GM19025 (cell line): ENCODE measurements around the gene ABCC4.
"Not testable (repeated sequence)": the region's sequence is repeated elsewhere in the genome, so short reads cannot be mapped to it uniquely, and the experiment has no call there.

Source experiments
- ATAC-seq: cut with Tn5 transposase; IDR thresholded peaks from one replicate; pipeline ENCODE4 v1.9.1; 2021; ENCODE audit warnings: mild to moderate bottlenecking, low read depth, moderate library complexity; ENCODE audit not compliant: unreplicated experiment

Gene ABCC4

DNA sequence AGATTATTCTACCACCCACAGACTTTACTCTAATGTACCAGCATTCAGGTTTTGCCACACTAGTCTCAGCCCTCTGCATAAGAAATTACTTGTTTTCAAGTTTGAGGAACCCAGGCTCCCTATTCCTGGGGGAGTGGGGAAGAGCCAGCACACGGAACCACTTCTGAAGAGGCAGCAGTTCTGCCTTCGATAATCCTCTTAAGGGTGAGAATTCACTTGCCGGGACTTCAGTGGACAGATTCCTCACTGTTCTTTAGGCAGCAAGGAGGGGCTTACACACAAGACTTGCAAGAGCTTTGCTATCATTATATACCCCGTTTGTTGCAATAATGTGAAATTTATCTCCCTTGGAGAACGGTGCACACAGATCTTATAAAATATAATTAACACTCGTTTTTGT is 133.1 kb downstream of the ABCC4 start:
- no peak for ATAC-seq

DNA sequence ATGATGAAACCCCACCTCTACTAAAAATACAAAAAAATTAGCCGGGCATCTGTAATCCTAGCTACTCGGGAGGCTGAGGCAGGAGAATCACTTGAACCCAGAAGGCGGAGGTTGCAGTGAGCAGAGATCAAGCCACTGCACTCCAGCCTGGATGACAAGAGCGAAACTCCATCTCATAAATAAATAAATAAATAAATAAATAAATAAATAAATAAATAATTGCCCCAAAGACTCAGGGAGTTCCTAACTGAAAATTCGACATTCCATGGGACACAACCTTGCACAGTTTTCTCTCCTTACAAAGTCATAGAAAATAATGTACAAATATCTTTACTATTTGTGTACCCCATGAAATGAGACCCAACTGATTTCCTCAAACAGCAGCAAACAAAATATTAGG is 134.2 kb downstream of the ABCC4 start:
- ATAC-seq: not testable (repeated sequence)

DNA sequence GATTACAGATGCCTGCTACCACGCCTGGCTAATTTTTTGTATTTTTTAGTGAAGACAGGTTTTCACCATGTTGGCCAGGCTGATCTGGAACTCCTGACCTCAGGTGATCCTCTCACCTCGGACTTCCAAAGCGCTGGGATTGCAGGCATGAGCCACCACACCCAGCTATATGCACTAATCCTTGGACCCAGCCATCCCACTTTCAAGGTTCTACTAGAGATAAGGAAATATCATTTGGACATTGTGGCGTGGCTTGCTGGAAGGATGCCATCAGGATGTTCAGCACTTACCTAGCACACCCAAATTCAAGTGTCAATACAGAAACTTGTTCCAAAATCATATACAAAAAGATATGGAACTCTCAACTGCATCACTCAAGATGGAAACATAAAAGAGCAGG is 136.4 kb downstream of the ABCC4 start:
- no peak for ATAC-seq

DNA sequence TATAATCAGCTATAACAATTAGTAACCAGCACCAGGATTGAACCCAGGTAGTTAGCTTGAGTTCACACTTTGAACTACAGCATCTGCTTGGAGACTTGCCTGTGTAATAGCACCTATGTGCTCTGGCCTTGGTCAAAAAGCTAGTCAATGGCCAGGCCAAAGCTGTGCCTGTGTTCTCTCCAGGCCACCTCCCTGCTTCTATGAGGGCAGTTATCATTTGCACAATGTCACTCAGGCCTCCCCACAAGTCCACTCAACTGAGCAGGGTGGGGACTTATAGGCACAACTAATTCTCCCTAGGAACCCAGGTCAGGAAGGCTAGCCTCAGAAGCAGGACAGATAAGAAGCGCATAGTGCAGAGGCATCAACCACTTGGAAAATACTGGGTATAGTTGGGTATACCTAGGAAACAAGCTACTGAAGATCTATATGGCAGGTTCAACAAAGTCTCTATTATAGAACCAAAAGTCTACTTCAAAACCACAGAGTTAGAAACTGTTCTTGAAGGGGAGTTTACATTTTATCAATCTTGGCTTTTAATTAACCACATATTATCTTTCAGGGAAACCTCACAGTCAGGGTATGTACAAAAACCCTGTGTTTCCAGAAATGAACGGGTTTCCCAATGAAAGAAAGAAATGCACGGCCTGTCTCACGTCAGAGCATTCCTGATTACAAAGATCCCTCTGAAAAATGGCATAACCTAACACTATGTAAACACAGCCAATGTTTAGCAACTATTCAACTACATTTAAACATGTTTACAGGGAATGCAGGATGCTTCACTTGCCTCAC is 140.9 kb downstream of the ABCC4 start:
- no peak for ATAC-seq

DNA sequence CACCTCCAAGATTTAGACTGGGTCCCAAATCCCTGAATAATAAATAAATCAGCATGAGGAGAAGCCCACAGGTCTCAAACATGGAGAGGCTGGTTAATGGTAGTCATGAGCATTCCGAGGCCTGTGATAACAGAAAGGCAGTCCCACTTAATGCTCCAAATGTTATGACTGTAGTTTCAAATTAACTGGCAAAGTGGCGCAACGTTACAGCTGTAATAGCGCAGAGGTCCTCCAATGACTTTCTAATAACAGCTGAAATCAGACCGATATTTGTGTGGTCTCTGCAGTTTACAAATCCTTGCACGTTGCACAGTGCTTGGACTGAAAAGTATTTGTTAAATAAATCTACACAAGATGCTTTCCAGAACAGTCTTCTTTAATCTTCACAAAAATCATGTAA is 141.8 kb downstream of the ABCC4 start:
- no peak for ATAC-seq

DNA sequence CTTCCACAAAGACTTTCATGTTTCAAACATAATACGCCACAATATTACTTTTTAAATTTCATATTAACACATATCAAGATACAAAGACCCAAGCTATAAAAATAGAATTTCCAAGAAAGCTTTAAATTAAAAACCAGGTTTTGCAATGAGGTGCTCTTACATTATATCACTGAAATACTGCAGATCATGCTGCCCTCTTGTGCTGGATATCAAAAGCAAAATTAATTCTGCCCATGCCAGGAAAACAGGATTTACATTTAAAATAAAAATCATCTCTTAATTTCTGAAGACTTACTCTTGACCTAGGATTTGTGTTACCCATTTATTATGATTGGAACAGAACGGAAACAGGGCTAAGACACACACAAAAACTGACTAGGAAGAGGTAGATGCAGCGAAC is 145.0 kb downstream of the ABCC4 start:
- no peak for ATAC-seq

DNA sequence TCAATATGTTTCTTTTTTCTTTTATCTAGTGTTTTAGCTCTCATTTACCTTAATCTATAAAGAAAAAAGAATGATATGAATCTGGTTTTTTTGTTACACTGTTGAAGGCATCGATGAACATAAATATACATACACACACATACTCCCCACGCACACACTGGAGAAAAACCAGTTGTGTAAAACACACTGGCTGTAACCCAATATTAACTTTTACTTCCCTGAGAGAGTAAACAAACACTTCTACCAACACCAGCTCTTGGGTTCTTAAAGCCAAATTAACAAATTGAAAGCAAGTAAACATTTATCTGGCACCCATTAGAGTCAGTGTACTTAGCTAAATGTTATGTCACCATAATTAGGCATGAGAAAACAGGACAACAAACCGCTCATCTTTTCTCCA is 145.7 kb downstream of the ABCC4 start:
- no peak for ATAC-seq

DNA sequence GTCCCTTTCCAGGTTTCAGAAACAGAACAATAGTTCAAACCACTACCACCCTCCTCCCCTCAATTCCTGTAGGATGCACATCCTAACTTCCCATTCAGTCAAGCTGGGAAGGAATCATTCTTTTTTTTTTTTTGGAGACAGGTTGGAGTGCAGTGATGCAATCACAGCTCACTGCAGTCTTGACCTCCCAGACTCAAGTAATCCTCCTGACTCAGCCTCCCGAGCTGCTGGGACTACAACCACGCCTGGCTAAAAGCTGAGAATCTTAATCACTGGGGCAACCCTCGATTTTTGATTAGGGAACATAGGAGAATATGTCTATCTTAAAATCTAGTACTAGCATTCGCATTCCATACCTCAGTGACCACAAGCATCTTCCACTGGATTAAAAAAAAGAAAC is 146.2 kb downstream of the ABCC4 start:
- no peak for ATAC-seq

DNA sequence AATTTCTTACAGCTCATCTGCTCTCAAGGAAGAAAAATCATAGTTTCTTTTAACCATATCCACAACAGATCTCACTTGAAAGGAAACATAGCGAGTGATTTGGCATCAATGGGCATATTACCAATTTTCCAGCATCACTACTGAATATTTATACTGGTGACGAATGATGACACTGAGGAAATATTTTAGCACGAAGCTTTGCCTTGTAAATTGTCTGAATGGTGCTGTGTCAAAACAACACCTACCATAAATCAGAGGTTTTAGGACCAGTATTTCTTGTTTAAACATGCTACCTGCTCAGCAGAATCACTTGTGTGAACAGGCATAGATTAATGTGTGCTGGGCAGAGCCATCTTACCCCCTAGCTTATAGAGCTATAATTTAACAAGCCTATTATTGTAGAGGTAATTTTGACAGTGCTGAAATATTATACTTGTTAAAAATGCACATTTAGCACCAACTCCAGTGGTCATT is 146.8 kb downstream of the ABCC4 start:
- no peak for ATAC-seq

DNA sequence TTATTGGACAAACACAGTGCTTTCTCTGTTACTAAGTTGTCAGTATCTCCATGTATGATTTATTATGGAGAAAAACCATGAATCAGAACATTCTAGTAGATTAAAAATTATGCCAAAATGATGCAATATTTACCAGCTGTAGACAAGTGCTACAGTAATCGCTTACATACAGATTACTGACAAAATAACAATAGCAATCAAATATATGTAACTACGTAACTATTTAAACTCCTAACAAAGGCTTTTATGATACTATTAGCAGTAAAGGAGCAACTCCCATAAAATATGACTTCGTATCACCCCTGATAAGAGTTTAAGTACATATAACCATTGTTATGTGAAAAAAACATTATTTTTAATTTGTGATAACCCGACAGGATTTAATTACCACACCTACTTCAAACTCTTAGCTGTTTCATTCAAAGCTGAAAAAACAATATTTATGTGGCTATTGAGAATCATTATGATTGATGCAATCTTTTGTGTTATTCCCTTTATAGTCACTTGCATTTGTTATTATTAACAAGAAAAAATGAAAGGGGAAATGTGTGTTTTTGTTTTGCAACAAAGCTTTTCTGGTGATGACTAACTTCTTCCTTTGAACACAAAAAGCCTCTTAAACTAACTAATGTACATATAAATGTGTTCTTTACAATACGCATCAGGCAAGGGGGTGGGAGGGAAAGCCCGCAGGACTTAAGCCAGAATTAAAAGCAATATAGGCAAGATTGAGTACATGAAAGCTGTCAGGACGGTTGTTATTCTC is 147.4 kb downstream of the ABCC4 start:
- no peak for ATAC-seq

DNA sequence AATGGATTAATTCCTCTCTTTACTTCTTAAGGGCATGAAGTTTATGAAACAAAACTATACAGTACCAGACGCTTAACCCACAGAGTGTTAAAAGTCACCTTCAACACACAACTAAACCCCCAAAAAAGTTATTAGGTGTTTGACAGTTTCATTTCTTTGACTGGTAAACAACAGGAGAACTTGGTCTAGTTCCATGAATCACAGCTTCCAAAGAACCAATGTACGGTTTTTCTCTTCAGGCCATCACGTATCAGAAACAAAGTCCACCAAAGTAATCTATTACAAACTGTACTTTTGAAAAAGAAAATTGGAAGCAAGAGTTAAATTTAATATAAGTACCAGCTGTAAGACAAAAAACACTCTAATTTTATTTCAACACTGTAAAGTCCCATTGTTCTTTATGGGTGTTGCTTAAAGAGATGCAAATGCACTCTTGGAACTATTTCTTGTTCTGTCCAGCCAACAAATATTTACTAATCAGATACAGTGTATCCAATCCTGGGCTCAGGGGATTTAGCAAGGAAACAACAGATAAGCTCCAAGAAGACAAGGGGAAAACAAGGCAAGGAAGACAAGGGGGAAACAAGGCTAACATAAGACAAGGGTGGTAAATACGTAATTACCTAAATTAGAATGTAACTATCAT is 149.2 kb downstream of the ABCC4 start:
- no peak for ATAC-seq

DNA sequence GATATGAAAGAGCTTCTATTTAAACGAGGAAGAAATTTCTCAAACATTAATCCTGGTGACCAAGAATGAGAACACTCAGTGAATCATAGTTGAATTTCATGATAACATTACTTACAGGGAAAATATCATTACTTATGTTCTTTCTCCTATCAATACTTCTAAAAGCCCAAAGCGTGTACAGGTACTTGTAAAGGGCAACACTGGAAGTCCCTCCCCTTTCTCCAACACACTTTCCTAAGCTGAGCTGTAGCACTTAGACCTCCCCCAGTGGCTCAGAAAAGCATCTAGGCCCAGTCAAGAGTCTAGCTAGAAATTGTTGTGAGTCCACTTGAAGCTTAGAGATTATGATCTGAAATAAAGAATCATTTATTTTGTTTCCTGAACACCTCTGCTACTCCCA is 150.7 kb downstream of the ABCC4 start:
- no peak for ATAC-seq

DNA sequence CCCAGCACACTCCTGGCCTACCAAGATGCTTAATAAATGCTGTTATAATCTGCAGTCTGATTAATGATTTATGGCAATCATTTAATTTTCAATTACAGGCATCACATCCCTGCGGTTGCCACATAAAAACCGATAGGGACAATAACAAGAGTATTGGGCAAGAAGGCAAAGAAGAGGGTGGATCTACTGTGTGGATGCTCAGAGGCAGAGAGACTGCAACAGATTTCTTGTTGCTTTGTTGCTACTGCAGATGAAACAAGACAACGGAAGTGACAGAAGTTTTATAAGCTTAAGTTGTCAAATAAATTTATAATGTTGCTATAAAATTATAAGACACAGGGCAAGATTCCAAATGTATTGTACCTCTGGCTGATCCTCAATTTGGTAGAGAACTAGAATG is 154.8 kb downstream of the ABCC4 start:
- ATAC-seq: no peak

DNA sequence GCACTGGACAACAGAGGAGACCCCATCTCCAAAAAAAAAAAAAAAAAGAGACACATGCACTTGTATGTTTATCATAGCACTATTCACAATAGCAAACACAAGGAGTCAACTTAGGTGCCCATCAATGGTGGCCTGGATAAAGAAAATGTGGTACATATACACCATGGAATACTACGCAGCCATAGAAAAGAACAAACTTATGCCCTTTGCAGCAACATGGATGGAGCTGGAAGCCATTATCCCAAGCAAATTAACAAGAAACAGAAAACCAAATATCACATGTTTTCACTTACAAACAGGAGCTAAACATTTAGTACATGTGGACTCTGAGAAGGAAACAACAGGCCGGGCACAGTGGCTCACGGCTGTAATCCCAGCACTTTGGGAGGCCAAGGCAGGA is 155.7 kb downstream of the ABCC4 start:
- ATAC-seq: no peak

DNA sequence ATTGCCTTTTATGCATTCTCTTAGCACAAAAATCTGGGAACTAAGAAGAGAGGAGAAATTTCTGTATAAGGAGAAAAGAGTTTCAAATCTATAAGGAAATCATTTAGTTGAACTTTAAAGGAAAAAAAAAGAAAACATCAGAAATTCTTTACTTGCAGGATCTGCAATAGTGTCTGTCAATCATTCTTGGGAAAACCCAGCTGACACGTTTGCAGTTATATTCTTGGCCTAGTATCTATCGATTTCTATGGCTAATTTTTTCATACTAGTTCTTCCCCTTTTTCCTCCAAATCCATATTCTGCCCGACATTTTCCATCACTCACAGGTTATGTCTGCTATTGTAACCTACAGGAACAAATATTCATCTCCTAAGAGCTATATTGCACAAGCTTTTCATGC is 160.7 kb downstream of the ABCC4 start:
- no peak for ATAC-seq

DNA sequence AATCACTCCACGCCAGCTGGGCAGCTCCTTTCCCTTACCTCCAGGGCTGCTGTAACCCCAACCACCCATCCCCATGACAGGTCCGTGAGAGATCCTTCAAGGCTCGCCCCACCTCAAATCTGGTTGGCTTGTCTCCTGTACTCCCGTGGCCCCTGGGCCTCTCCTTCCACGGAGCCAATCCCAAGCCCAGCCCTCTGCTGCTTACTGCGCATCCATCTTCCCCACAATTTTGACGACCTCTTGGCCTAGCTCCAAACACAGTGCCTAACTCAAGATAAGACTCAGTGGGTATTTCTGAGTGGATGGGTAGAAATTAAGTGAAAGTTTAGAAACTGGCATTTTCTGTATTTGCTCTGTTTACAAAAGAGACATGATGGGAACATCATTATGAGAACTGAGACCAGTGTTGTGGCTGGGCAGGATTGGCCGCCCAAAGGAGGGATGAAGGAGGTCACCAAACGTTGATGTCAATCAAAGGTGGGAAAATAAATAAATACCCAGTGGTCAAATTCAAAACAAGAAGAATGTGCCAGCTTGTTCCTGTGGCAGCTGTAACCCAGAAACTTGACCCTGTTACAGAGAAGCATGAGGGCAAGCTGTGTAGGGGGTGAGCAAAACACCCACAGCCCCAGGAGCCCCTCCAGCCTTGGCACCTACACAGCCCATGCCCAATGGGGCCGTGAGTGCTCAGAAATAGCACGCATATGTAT is 162.2 kb downstream of the ABCC4 start:
- ATAC-seq: no peak

DNA sequence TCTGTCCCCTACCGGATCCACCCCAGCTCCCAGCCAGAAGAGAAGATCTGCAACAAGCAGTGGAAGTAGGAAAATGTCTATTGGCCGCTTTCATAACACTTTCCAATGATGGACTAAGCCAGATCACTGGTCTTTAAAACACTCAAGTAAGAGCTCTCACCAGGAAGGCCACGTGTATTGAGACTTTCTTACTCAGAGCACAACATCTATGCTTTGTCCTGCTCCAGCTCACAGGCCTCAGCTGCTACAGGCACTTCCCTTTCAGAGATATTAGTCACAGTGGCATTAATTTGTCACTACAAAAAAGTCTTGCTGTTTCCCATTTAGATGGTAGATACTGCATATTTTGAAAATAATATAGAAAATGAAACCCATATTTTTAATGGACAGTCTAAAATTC is 164.2 kb downstream of the ABCC4 start:
- peak; percentile 77 for ATAC-seq

DNA sequence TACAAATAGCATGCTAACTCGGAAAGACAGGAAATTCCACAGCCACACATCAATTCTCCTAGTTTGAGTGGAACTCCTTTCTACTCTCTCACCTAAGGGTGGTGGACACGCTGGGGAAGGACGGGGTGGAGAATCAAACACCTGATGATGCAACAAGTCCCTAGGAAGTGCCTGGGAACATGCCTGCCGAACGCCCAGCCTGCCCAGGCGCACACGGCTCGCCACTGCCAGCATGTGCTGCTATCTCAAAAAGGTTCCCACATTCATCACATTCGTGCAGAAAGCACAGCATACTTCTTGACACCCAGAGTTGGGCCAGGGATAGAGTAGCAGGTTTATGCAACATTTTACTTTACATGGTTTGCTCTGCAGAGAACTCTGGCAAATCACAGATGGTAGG is 164.6 kb downstream of the ABCC4 start:
- ATAC-seq: no peak

DNA sequence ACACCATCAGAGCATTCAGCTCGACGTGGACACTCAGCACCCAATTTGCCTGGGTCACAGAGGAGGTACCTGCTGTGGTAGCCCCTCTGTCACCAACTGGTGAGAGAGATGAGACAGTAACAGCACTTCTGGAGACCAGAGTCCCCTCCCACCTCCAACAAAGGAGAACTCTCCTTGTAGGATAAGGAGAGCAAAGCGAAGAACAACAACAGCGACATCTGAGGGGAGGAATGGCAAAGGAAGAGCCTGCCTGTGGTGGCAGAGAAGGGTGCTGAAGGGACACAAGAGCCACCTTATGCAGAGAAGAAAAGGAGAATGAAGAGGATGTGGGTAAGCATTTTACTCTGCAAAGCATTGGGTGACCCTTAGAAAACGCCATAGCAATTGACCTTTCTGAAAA is 167.8 kb downstream of the ABCC4 start:
- no peak for ATAC-seq

DNA sequence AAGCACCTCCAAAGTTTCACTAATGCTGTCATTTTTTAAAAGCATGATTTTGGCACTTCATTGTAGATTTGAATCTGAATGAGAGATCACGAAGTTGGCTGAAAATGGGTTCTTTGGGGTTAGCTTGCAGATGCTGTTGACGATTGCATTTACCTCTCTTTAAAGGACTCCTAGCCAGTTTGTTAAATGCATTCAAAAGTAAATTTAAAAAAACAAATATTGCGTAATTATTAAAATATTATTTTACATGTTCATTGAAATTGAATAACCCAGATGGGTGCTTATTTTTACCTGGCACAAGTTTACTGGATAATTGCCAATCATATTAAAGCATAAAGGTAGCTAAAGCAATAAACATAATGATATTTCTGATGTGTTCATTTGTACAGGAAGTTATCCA is 172.2 kb downstream of the ABCC4 start:
- ATAC-seq: no peak
